Neural cell (in vitro differentiated cells): ENCODE results near the gene NCOA5.

Source experiments
- EP300 ChIP-seq: fragments of 450-650 bp; conservative IDR thresholded peaks from 2 replicates; pipeline ENCODE4 v1.6.1; 2014; ENCODE audit warnings: antibody characterized with exemption, mild to moderate bottlenecking, moderate library complexity; ENCODE audit not compliant: poor library complexity, severe bottlenecking
- EZH2 ChIP-seq: fragments of 200-600, 300-800 bp; shearing (Covaris generic), sonication (generic); IDR thresholded peaks from 2 replicates; pipeline ENCODE4 v1.6.1; 2014; ENCODE audit warnings: antibody characterized with exemption, low read length, borderline replicate concordance, mild to moderate bottlenecking; ENCODE audit not compliant: insufficient read depth, poor library complexity, severe bottlenecking
- MXI1 ChIP-seq: fragments of 450-650 bp; conservative IDR thresholded peaks from 2 replicates; pipeline ENCODE4 v1.6.1; 2014; ENCODE audit warnings: antibody characterized with exemption, mild to moderate bottlenecking; ENCODE audit not compliant: poor library complexity, severe bottlenecking
- POLR2AphosphoS5 ChIP-seq: IDR thresholded peaks from 2 replicates; pipeline ENCODE4 v1.6.1; 2012
- SMC3 ChIP-seq: fragments of 450-650 bp; conservative IDR thresholded peaks from 2 replicates; pipeline ENCODE4 v1.6.1; 2014; ENCODE audit warnings: antibody characterized with exemption, mild to moderate bottlenecking, moderate library complexity; ENCODE audit not compliant: poor library complexity
- TF ChIP-seq, protein P1 (sequence below): IDR thresholded peaks from 2 replicates; pipeline ENCODE4 v1.6.1; 2012; ENCODE audit warnings: borderline replicate concordance
- TF ChIP-seq, protein P2 (sequence below): fragments of 450-650 bp; IDR thresholded peaks from 2 replicates; pipeline ENCODE4 v1.5.1; 2014; ENCODE audit warnings: antibody characterized with exemption, mild to moderate bottlenecking, moderate library complexity; ENCODE audit not compliant: poor library complexity, severe bottlenecking

- TF ChIP-seq MXI1 (no peak), EP300 (no peak), EZH2 (no peak), POLR2AphosphoS5 (no peak), SMC3 (no peak)
- TF ChIP-seq, protein P1, sequence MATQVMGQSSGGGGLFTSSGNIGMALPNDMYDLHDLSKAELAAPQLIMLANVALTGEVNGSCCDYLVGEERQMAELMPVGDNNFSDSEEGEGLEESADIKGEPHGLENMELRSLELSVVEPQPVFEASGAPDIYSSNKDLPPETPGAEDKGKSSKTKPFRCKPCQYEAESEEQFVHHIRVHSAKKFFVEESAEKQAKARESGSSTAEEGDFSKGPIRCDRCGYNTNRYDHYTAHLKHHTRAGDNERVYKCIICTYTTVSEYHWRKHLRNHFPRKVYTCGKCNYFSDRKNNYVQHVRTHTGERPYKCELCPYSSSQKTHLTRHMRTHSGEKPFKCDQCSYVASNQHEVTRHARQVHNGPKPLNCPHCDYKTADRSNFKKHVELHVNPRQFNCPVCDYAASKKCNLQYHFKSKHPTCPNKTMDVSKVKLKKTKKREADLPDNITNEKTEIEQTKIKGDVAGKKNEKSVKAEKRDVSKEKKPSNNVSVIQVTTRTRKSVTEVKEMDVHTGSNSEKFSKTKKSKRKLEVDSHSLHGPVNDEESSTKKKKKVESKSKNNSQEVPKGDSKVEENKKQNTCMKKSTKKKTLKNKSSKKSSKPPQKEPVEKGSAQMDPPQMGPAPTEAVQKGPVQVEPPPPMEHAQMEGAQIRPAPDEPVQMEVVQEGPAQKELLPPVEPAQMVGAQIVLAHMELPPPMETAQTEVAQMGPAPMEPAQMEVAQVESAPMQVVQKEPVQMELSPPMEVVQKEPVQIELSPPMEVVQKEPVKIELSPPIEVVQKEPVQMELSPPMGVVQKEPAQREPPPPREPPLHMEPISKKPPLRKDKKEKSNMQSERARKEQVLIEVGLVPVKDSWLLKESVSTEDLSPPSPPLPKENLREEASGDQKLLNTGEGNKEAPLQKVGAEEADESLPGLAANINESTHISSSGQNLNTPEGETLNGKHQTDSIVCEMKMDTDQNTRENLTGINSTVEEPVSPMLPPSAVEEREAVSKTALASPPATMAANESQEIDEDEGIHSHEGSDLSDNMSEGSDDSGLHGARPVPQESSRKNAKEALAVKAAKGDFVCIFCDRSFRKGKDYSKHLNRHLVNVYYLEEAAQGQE = no peak
- TF ChIP-seq, protein P2, sequence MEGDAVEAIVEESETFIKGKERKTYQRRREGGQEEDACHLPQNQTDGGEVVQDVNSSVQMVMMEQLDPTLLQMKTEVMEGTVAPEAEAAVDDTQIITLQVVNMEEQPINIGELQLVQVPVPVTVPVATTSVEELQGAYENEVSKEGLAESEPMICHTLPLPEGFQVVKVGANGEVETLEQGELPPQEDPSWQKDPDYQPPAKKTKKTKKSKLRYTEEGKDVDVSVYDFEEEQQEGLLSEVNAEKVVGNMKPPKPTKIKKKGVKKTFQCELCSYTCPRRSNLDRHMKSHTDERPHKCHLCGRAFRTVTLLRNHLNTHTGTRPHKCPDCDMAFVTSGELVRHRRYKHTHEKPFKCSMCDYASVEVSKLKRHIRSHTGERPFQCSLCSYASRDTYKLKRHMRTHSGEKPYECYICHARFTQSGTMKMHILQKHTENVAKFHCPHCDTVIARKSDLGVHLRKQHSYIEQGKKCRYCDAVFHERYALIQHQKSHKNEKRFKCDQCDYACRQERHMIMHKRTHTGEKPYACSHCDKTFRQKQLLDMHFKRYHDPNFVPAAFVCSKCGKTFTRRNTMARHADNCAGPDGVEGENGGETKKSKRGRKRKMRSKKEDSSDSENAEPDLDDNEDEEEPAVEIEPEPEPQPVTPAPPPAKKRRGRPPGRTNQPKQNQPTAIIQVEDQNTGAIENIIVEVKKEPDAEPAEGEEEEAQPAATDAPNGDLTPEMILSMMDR = no peak
These were observed 31.6 kb upstream of the NCOA5 start for GRCh38 chr20:46121184-46121930.
